ENCODE results near the gene MEAK7.

Gene MEAK7

DNA sequence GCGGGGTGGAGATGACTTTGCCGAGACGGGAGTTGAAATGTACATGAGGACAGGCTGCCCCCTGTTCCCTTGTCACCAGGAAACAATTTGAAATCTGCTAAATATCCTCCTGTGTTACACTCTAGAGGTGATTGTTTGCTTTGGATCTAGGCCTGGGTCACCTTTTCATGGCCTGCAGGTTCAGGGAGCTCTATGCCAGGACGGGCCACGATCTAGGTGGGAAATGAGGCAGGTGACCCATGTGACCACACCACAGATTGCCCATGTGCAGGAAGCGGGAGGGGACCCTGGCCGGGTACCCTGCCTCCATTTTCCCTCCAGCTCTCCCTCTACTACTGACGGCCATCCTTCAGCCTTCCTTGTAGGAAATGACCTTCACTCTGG, 43.4 kb downstream of the MEAK7 start:
- no peak for TF ChIP-seq NFIC (IDR thresholded peaks at IDR 0.05)
- no peak for TF ChIP-seq CREB1 (IDR thresholded peaks at IDR 0.05; ENCODE audit: low read depth)
- TF ChIP-seq, protein P1, sequence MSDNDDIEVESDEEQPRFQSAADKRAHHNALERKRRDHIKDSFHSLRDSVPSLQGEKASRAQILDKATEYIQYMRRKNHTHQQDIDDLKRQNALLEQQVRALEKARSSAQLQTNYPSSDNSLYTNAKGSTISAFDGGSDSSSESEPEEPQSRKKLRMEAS (IDR thresholded peaks at IDR 0.05): no peak
- TF ChIP-seq EP300 (IDR thresholded peaks at IDR 0.05; ENCODE audit: borderline replicate concordance): no peak
- no peak for TF ChIP-seq EGR1 (IDR thresholded peaks at IDR 0.05)
- TF ChIP-seq, protein P2, sequence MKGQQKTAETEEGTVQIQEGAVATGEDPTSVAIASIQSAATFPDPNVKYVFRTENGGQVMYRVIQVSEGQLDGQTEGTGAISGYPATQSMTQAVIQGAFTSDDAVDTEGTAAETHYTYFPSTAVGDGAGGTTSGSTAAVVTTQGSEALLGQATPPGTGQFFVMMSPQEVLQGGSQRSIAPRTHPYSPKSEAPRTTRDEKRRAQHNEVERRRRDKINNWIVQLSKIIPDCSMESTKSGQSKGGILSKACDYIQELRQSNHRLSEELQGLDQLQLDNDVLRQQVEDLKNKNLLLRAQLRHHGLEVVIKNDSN (IDR thresholded peaks at IDR 0.05): no peak
- TF ChIP-seq RAD21 (IDR thresholded peaks at IDR 0.05; ENCODE audit: low read depth): no peak
- no peak for TF ChIP-seq TEAD4 (IDR thresholded peaks at IDR 0.05)

DNA sequence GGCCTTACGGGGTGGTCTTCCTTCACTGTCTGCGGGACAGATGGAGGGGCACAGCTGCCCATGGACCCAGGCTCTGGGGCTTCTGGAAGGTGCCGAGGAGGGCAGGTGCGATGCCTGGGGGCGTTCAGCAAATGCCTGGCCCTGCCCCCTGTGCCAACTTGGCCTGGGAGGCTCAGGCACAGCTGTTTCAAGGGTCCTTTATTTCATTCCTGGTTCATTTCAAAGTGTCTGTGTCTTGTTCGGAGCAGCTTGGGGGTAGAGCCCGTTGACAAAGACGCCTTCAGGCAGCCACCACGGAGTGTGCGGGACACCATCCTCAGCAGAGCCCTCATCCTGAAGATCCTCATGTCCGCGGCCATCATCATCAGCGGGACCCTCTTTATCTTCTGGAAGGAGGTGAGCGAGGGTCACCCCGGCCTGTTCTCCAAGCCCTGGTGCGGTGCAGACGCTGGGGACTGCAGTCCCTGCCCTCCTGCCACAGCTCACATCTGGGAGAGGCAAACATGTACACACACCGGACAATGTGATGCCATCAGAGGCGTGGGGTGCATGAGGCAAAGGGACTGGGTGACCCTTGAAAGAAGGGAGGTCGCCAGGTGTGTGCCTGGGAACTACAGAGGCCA, 43.9 kb downstream of the MEAK7 start:
- TF ChIP-seq, protein P3, sequence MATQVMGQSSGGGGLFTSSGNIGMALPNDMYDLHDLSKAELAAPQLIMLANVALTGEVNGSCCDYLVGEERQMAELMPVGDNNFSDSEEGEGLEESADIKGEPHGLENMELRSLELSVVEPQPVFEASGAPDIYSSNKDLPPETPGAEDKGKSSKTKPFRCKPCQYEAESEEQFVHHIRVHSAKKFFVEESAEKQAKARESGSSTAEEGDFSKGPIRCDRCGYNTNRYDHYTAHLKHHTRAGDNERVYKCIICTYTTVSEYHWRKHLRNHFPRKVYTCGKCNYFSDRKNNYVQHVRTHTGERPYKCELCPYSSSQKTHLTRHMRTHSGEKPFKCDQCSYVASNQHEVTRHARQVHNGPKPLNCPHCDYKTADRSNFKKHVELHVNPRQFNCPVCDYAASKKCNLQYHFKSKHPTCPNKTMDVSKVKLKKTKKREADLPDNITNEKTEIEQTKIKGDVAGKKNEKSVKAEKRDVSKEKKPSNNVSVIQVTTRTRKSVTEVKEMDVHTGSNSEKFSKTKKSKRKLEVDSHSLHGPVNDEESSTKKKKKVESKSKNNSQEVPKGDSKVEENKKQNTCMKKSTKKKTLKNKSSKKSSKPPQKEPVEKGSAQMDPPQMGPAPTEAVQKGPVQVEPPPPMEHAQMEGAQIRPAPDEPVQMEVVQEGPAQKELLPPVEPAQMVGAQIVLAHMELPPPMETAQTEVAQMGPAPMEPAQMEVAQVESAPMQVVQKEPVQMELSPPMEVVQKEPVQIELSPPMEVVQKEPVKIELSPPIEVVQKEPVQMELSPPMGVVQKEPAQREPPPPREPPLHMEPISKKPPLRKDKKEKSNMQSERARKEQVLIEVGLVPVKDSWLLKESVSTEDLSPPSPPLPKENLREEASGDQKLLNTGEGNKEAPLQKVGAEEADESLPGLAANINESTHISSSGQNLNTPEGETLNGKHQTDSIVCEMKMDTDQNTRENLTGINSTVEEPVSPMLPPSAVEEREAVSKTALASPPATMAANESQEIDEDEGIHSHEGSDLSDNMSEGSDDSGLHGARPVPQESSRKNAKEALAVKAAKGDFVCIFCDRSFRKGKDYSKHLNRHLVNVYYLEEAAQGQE (IDR thresholded peaks at IDR 0.05; ENCODE audit: low read depth): no peak
- TF ChIP-seq ZBTB7A (IDR thresholded peaks at IDR 0.05; ENCODE audit: low read depth) (no peak), NFIC (IDR thresholded peaks at IDR 0.05) (no peak), TAF1 (IDR thresholded peaks at IDR 0.05; ENCODE audit: low read depth) (no peak), YY1 (IDR thresholded peaks at IDR 0.05; ENCODE audit: low read depth) (no peak), FOXM1 (IDR thresholded peaks at IDR 0.05; ENCODE audit: borderline replicate concordance, low read depth) (no peak), TEAD4 (IDR thresholded peaks at IDR 0.05) (no peak)
- TF ChIP-seq, protein P2 (IDR thresholded peaks at IDR 0.05): no peak
- TF ChIP-seq, protein P1 (IDR thresholded peaks at IDR 0.05): no peak

DNA sequence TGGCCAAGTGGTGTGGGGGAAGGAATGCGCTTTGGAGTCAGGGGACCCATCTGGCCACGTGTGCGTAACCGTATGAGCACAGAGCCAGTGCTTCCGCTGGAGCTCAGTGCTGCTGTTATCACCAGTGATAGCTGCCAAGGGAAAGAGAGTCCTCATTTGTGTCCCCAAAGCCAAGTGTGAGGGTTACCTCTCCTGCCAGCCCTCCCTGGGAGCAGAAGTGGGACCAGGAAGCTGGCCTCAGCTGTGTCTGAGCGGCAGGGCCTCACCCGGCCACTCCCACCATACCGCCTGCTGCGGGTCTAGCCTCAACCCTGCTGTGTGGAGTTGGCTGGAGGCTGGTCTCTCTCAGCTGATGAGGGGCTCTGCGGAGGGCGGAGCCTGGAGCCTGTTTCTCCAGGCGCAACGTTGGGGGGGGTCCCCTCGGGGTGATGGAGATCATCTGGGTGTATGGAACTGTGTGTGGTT, 44.5 kb downstream of the MEAK7 start:
- TF ChIP-seq CREB1 (IDR thresholded peaks at IDR 0.05; ENCODE audit: low read depth) (no peak), CEBPB (IDR thresholded peaks at IDR 0.05) (no peak), EP300 (IDR thresholded peaks at IDR 0.05; ENCODE audit: borderline replicate concordance) (no peak), EGR1 (IDR thresholded peaks at IDR 0.05) (no peak), RAD21 (IDR thresholded peaks at IDR 0.05; ENCODE audit: low read depth) (no peak), TAF1 (IDR thresholded peaks at IDR 0.05; ENCODE audit: low read depth) (no peak), YY1 (IDR thresholded peaks at IDR 0.05; ENCODE audit: low read depth) (no peak), FOXM1 (IDR thresholded peaks at IDR 0.05; ENCODE audit: borderline replicate concordance, low read depth) (no peak), TEAD4 (IDR thresholded peaks at IDR 0.05) (no peak), ZBTB7A (IDR thresholded peaks at IDR 0.05; ENCODE audit: low read depth) (no peak), TCF12 (IDR thresholded peaks at IDR 0.05; ENCODE audit: low read depth) (no peak), NFIC (IDR thresholded peaks at IDR 0.05) (no peak)
- TF ChIP-seq, protein P3 (IDR thresholded peaks at IDR 0.05; ENCODE audit: low read depth): no peak
- TF ChIP-seq, protein P1 (IDR thresholded peaks at IDR 0.05): no peak
- TF ChIP-seq, protein P2 (IDR thresholded peaks at IDR 0.05): no peak

DNA sequence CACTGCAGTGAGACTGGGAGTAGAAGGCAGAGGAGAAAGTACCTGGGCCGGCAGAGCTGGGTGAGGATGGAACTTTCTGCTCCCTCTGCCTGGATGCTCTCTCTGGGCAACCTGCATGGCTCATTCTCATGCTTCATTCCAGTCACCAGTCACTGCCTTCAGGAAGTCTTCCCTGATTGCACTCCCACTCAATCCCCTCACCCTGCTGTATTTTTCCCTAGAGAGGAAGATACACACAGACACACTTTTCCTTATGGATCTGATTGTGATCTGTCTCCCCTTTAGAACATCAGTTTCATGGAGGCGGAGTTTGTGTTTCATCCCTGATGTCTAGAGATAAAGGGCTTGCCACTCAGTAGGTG, 44.9 kb downstream of the MEAK7 start:
- TF ChIP-seq TAF1 (IDR thresholded peaks at IDR 0.05; ENCODE audit: low read depth) (no peak), NFIC (IDR thresholded peaks at IDR 0.05) (no peak), RAD21 (IDR thresholded peaks at IDR 0.05; ENCODE audit: low read depth) (no peak), FOXM1 (IDR thresholded peaks at IDR 0.05; ENCODE audit: borderline replicate concordance, low read depth) (no peak), EGR1 (IDR thresholded peaks at IDR 0.05) (no peak), CREB1 (IDR thresholded peaks at IDR 0.05; ENCODE audit: low read depth) (no peak), TCF12 (IDR thresholded peaks at IDR 0.05; ENCODE audit: low read depth) (no peak), EP300 (IDR thresholded peaks at IDR 0.05; ENCODE audit: borderline replicate concordance) (no peak), TEAD4 (IDR thresholded peaks at IDR 0.05) (no peak), YY1 (IDR thresholded peaks at IDR 0.05; ENCODE audit: low read depth) (no peak), ZBTB7A (IDR thresholded peaks at IDR 0.05; ENCODE audit: low read depth) (no peak), CEBPB (IDR thresholded peaks at IDR 0.05) (no peak)
- TF ChIP-seq, protein P3 (IDR thresholded peaks at IDR 0.05; ENCODE audit: low read depth): no peak
- TF ChIP-seq, protein P2 (IDR thresholded peaks at IDR 0.05): no peak
- TF ChIP-seq, protein P1 (IDR thresholded peaks at IDR 0.05): no peak

Measured in Ishikawa (cell line).